Mucosa of descending colon (tissue), 3 donors: ENCODE measurements around the gene CMKLR1. TPM values are rescaled to one million over a fixed set of nuclear protein-coding genes. Genes with fewer than 3 reads are reported as not detected.

Experiments
- ATAC-seq: fragments of 200-7000 bp; cut with Tn5 transposase; one replicate; pipeline ENCODE4 v1.9.1; 2020; ENCODE audit warnings: mild to moderate bottlenecking, moderate library complexity
- DNase-seq, 3 donors: peaks; one replicate each; pipeline ENCODE4 v3.0.0-alpha.2; 2020
- H3K36me3 ChIP-seq: fragments of 200-600 bp; one replicate; pipeline ENCODE4 v1.8.0; 2021; ENCODE audit warnings: low read depth, mild to moderate bottlenecking
- H3K4me1 ChIP-seq: fragments of 200-600 bp; one replicate; pipeline ENCODE4 v1.8.0; 2021; ENCODE audit warnings: low read depth, mild to moderate bottlenecking
- H3K4me3 ChIP-seq: fragments of 200-600 bp; one replicate; pipeline ENCODE4 v1.8.0; 2021; ENCODE audit warnings: mild to moderate bottlenecking
- H3K9me3 ChIP-seq: fragments of 200-600 bp; one replicate; pipeline ENCODE4 v1.8.0; 2021; ENCODE audit warnings: mild to moderate bottlenecking
- CTCF ChIP-seq: fragments of 200-600 bp; IDR thresholded peaks from one replicate; pipeline ENCODE4 v1.8.0; 2022; ENCODE audit warnings: antibody characterized with exemption, mild to moderate bottlenecking
- intact Hi-C, 2 donors: fragments of 100-400 bp; cut with DNase I in 1 of 2; cut with micrococcal nuclease in 1 of 2; formaldehyde crosslinking; loops; one replicate each; pipeline versions ENCODE4 v1.11.0 to v1.11.1; 2022; cut with DNase I, micrococcal nuclease
- total RNA-seq, 3 donors: library from RNA; stranded (reverse); fragmentation: NEBNext Ultra II Directional in 2 of 3; extraction: Animal tissue kit (Norgen Biotek cat#: 25700) in 2 of 3; gene quantifications; one replicate each; pipeline versions ENCODE4 v1.2.1 to v1.2.4, GENCODE V29; 2021 to 2023
- donor health status: DM: no; HTN: no; CAD: no; lungs with moderate emphysema.
- donor health status: DM: no; HTN: no; CAD: no.
- donor health status: DM: no; HTN: yes; CAD: no.

Gene CMKLR1
- total RNA-seq, 3 donors from 2014 or later = 4.4 to 15.7 (median 10.8) TPM

- Histone ChIP-seq H3K4me3 (no peak overlapping the region), H3K9me3 (no peaks in the 10 kb centered on the region), H3K4me1 (no peaks in the 10 kb centered on the region), H3K36me3 (no peaks in the 10 kb centered on the region)
- intact Hi-C loops = no loop called here
- ATAC-seq (no peak), DNase-seq (no peak)
- TF ChIP-seq CTCF = no peak
Measured at GRCh38 chr12:108239378-108239777, 99.7 kb downstream of the CMKLR1 start.

GRCh38 chr12:108238474-108238873 is 100.6 kb downstream of the CMKLR1 start:
- ATAC-seq (no peak), DNase-seq (no peak)
- no peak for TF ChIP-seq CTCF
- Histone ChIP-seq H3K4me1 (no peaks in the 10 kb centered on the region), H3K4me3 (no peak overlapping the region), H3K36me3 (no peaks in the 10 kb centered on the region), H3K9me3 (no peaks in the 10 kb centered on the region)
- intact Hi-C loops = no loop called here

Other genes starting within 250 kb of the CMKLR1 start
- 1 to 10 TPM in 1 of 3 donors, under 1 TPM in 2; 0.53 to 2.0 (median 0.72) TPM for gene WSCD2, start 210.0 kb downstream of the CMKLR1 start, total RNA-seq
- 1 to 10 TPM; 3.2 to 6.0 (median 5.1) TPM for gene FICD, start 176.0 kb upstream of the CMKLR1 start, total RNA-seq
- 10 to 100 TPM; 42.0 to 47.7 (median 47.6) TPM for gene SART3, start 221.9 kb upstream of the CMKLR1 start, total RNA-seq
- gene ISCU, start 223.3 kb upstream of the CMKLR1 start, total RNA-seq = 100 to 1,000 TPM in 2 of 3 donors, 10 to 100 TPM in 1; 94.7 to 155 (median 107) TPM